Fibroblast of the aortic adventitia (primary cell): ENCODE results near the gene SPIRE2. TPM values are rescaled to one million over a fixed set of nuclear protein-coding genes. Genes with fewer than 3 reads are reported as not detected.

Source experiments
- DNase-seq: peaks from one replicate; pipeline ENCODE4 v3.0.0-alpha.2; 2010; ENCODE audit warnings: low read depth
- H3K4me3 ChIP-seq: 2 replicates; pipeline ENCODE4 v1.5.1; 2011; ENCODE audit warnings: low read depth, mild to moderate bottlenecking, control low read depth, low read length, moderate library complexity
- CTCF ChIP-seq: IDR thresholded peaks from 2 replicates; pipeline ENCODE4 v1.5.1; 2011; ENCODE audit warnings: mild to moderate bottlenecking, low read length, control low read depth, inconsistent platforms; ENCODE audit not compliant: insufficient read depth
- total RNA-seq: library from RNA; depleted of rRNA; stranded (reverse); fragments of >200 nt; gene quantifications from 2 replicates; pipeline ENCODE4 v1.2.3, GENCODE V29; 2012; ENCODE audit warnings: low replicate concordance

The SPIRE2 gene
- total RNA-seq, 1 donor = 2.5 TPM

GRCh38 chr16:89915303-89916232, 87.3 kb downstream of the SPIRE2 start:
- no peak for TF ChIP-seq CTCF
- H3K4me3 ChIP-seq = no peak overlapping the region
- no peak for DNase-seq

- H3K4me3 ChIP-seq = peak overlapping the region; percentile 53
- TF ChIP-seq CTCF = no peak
- peak; percentile 95 for DNase-seq
Observed at GRCh38 chr16:89917773-89918452, 89.6 kb downstream of the SPIRE2 start.

GRCh38 chr16:89918453-89919347, 90.4 kb downstream of the SPIRE2 start, which contains the start of gene MC1R:
TSS of gene MC1R (plus strand) at chr16:89918862. CDS start at chr16:89919259, 397 bp downstream.
- peak within 1 kb of the TSS; percentile 53 for H3K4me3 ChIP-seq
- DNase-seq = peak; percentile 46
- TF ChIP-seq CTCF = peak; percentile 72

GRCh38 chr16:89919535-89920406, 91.5 kb downstream of the SPIRE2 start:
- DNase-seq = no peak
- peak overlapping the region; percentile 13 for H3K4me3 ChIP-seq
- TF ChIP-seq CTCF = no peak

GRCh38 chr16:89920723-89921122, 92.4 kb downstream of the SPIRE2 start:
- peak; percentile 37 for DNase-seq
- no peak for TF ChIP-seq CTCF
- peak overlapping the region; percentile 35 for H3K4me3 ChIP-seq

Other genes with a start within 250 kb of the SPIRE2 start
- not detected in 2 replicates for gene DPEP1, start 214.8 kb upstream of the SPIRE2 start, total RNA-seq
- 80.0 and 81.3 TPM in 2 replicates for gene CHMP1A, start 170.8 kb upstream of the SPIRE2 start, total RNA-seq
- 3.6 and 6.1 TPM in 2 replicates for gene SPATA33, start 170.6 kb upstream of the SPIRE2 start, total RNA-seq
- gene CDK10, start 141.8 kb upstream of the SPIRE2 start, total RNA-seq = 32.9 and 43.0 TPM in 2 replicates
- gene SPATA2L, start 126.8 kb upstream of the SPIRE2 start, total RNA-seq = 10.1 and 22.7 TPM in 2 replicates
- 8.6 and 11.3 TPM in 2 replicates for gene VPS9D1, start 107.6 kb upstream of the SPIRE2 start, total RNA-seq
- 10.4 and 11.4 TPM in 2 replicates for gene ZNF276, start 106.9 kb upstream of the SPIRE2 start, total RNA-seq
- 0.90 and 27.0 TPM in 2 replicates for gene FANCA, start 11.8 kb upstream of the SPIRE2 start, total RNA-seq
- 163 and 417 TPM in 2 replicates for gene TCF25, start 45.1 kb downstream of the SPIRE2 start, total RNA-seq
- 5.2 and 8.1 TPM in 2 replicates for gene MC1R, start 90.4 kb downstream of the SPIRE2 start, total RNA-seq
- 42.3 and 299 TPM in 2 replicates for gene TUBB3, start 94.9 kb downstream of the SPIRE2 start, total RNA-seq
- gene DEF8, start 120.3 kb downstream of the SPIRE2 start, total RNA-seq = 56.9 and 111 TPM in 2 replicates
- gene DBNDD1, start 191.0 kb downstream of the SPIRE2 start, total RNA-seq = 0.16 and 1.7 TPM in 2 replicates
- gene PRDM7, start 248.9 kb downstream of the SPIRE2 start, total RNA-seq = not detected in 2 replicates